ENCODE measurements around the gene SKAP1.

DNA sequence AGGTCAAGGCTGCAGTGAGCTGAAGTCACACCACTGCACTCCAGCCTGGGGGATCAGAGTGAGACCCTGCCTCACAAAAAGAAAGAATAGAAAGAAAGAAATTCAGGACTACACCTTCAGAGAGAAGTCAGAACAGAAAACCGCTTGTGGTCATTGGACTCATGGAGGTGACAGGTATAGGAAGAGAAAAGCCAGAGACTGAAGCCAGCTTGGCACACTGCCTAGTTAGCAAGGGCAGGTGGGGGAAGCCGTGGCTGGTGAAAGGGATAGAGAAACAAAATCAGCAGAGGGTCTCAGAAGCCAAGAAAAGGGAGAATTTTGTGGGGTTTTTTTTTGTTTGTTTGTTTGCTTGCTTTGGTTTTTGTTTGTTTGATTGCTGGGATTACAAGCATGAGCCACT is 32.9 kb upstream of the SKAP1 start:
- TF ChIP-seq, protein P1, sequence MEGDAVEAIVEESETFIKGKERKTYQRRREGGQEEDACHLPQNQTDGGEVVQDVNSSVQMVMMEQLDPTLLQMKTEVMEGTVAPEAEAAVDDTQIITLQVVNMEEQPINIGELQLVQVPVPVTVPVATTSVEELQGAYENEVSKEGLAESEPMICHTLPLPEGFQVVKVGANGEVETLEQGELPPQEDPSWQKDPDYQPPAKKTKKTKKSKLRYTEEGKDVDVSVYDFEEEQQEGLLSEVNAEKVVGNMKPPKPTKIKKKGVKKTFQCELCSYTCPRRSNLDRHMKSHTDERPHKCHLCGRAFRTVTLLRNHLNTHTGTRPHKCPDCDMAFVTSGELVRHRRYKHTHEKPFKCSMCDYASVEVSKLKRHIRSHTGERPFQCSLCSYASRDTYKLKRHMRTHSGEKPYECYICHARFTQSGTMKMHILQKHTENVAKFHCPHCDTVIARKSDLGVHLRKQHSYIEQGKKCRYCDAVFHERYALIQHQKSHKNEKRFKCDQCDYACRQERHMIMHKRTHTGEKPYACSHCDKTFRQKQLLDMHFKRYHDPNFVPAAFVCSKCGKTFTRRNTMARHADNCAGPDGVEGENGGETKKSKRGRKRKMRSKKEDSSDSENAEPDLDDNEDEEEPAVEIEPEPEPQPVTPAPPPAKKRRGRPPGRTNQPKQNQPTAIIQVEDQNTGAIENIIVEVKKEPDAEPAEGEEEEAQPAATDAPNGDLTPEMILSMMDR (IDR thresholded peaks at IDR 0.05; ENCODE audit: insufficient read depth, low read length), result no peak
- no peak for TF ChIP-seq POLR2AphosphoS5 (IDR thresholded peaks at IDR 0.05; ENCODE audit: low read depth)
- no peak for TF ChIP-seq GABPA (IDR thresholded peaks at IDR 0.05; ENCODE audit: low read depth)
- no peak for TF ChIP-seq SPI1 (IDR thresholded peaks at IDR 0.05; ENCODE audit: borderline replicate concordance, low read depth)

Data from HL-60 (cell line).